A673 (cell line): Measurements from ENCODE around the gene TET3. TPM values are rescaled to one million over a fixed set of nuclear protein-coding genes. Genes with fewer than 3 reads are reported as not detected.

Experiments used
- BruUV-seq: library from RNA; stranded (reverse); fragments of 400-500 nt; replicated peaks from 2 replicates; lab custom pipeline; 2021; lab: Mats Ljungman, UMichigan
- CTCF ChIA-PET: fragments of 300-600 bp; sonication (Branson Sonifier 250); formaldehyde crosslinking; loops from one replicate; lab custom pipeline; 2022; ENCODE audit warnings: antibody characterized with exemption; lab: Charles Lee
- POLR2A ChIA-PET: fragments of 300-600 bp; sonication (Branson Sonifier 250); formaldehyde crosslinking; loops from one replicate; lab custom pipeline; 2022; ENCODE audit warnings: antibody characterized with exemption; ENCODE audit not compliant: low non-redundant PET; lab: Charles Lee
- DNase-seq: peaks from one replicate; pipeline ENCODE4 v3.0.0-alpha.2; 2015; ENCODE audit warnings: low spot score
- H3K27ac ChIP-seq: fragments of 200-600 bp; sonication (generic); 2 replicates; pipeline ENCODE4 v1.5.1; 2016; ENCODE audit warnings: mixed run types, low read depth, mild to moderate bottlenecking, mixed read lengths, antibody characterized with exemption, low read length; ENCODE audit not compliant: poor library complexity, severe bottlenecking
- H3K27me3 ChIP-seq: fragments of 200-600 bp; sonication (generic); replicated peaks from 2 replicates; pipeline ENCODE4 v1.6.1; 2017; ENCODE audit warnings: mixed run types, low read depth, mild to moderate bottlenecking, mixed read lengths, antibody characterized with exemption, low read length; ENCODE audit not compliant: insufficient read depth, poor library complexity
- H3K36me3 ChIP-seq: fragments of 200-600 bp; sonication (generic); 2 replicates; pipeline ENCODE4 v1.6.1; 2016; ENCODE audit warnings: mixed run types, mild to moderate bottlenecking, mixed read lengths, antibody characterized with exemption, low read length; ENCODE audit not compliant: insufficient read depth, poor library complexity, severe bottlenecking
- H3K4me1 ChIP-seq: fragments of 200-600 bp; sonication (generic); 2 replicates; pipeline ENCODE4 v1.6.1; 2017; ENCODE audit warnings: mixed run types, mild to moderate bottlenecking, mixed read lengths, antibody characterized with exemption, low read length; ENCODE audit not compliant: insufficient read depth, poor library complexity, severe bottlenecking
- H3K4me3 ChIP-seq: fragments of 200-600 bp; sonication (generic); 2 replicates; pipeline ENCODE4 v1.5.1; 2016; ENCODE audit warnings: low read depth, mixed run types, mild to moderate bottlenecking, mixed read lengths, low read length; ENCODE audit not compliant: poor library complexity, severe bottlenecking
- H3K9me3 ChIP-seq: fragments of 200-600 bp; sonication (generic); 2 replicates; pipeline ENCODE4 v1.6.1; 2016; ENCODE audit warnings: mixed run types, low read depth, mild to moderate bottlenecking, mixed read lengths, antibody characterized with exemption, low read length; ENCODE audit not compliant: poor library complexity, severe bottlenecking
- CTCF ChIP-seq: fragments of 300-800, 200-600 bp; sonication (generic); conservative IDR thresholded peaks from 2 replicates; pipeline ENCODE4 v1.5.1; 2017; ENCODE audit warnings: low read depth, mild to moderate bottlenecking, antibody characterized with exemption, low read length, moderate library complexity, mixed read lengths
- EZH2 ChIP-seq: fragments of 200-600 bp; sonication (generic); IDR thresholded peaks from 2 replicates; pipeline ENCODE4 v1.6.1; 2017; ENCODE audit warnings: borderline replicate concordance, low read depth, mild to moderate bottlenecking, mixed read lengths, antibody characterized with exemption, low read length; ENCODE audit not compliant: poor library complexity, severe bottlenecking
- intact Hi-C: fragments of 100-400 bp; cut with micrococcal nuclease; formaldehyde crosslinking; loops from one replicate; pipeline ENCODE4 v1.10.0; 2022; ENCODE audit not compliant: unreplicated experiment
- total RNA-seq: library from RNA; stranded (reverse); gene quantifications from 2 replicates; pipeline ENCODE4 v1.2.3, GENCODE V29; 2021

TET3 gene
- total RNA-seq, 1 experiment from 2014 or later = 26.3 TPM

GRCh38 chr2:73942664-73943063, 42.0 kb upstream of the TET3 start:
- ChIA-PET CTCF (no interaction called here), POLR2A (no interaction called here)
- Histone ChIP-seq H3K36me3 (peaks cover 37% of the 10 kb centered on the region), H3K4me1 (no peaks in the 10 kb centered on the region), H3K27me3 (no peaks in the 10 kb centered on the region), H3K9me3 (no peaks in the 10 kb centered on the region), H3K4me3 (no peak overlapping the region), H3K27ac (no peak overlapping the region)
- no peak for DNase-seq
- no TSS peak for BruUV-seq
- TF ChIP-seq EZH2 (no peak), CTCF (no peak)
- intact Hi-C loops = no loop called here

- no TSS peak for BruUV-seq
- Histone ChIP-seq H3K36me3 (peaks cover 48% of the 10 kb centered on the region), H3K27me3 (no peaks in the 10 kb centered on the region), H3K4me1 (no peaks in the 10 kb centered on the region), H3K9me3 (no peaks in the 10 kb centered on the region), H3K4me3 (no peak overlapping the region), H3K27ac (no peak overlapping the region)
- TF ChIP-seq CTCF (no peak), EZH2 (no peak)
- ChIA-PET CTCF (no interaction called here), POLR2A (no interaction called here)
- no peak for DNase-seq
- intact Hi-C loops = no loop called here
These were observed 40.0 kb upstream of the TET3 start for GRCh38 chr2:73944714-73945113.

- CTCF ChIA-PET = no interaction called here
- Histone ChIP-seq H3K27ac (no peak overlapping the region), H3K4me1 (no peaks in the 10 kb centered on the region), H3K36me3 (peaks cover 61% of the 10 kb centered on the region), H3K4me3 (no peak overlapping the region), H3K9me3 (no peaks in the 10 kb centered on the region), H3K27me3 (no peaks in the 10 kb centered on the region)
- TF ChIP-seq CTCF = no peak
- no peak for TF ChIP-seq EZH2
- intact Hi-C loops = no loop called here
- POLR2A ChIA-PET = interaction anchor here (0.7 kb wide), 1 partner anchor 17 kb away, joined by 3 read pairs; no protein-coding TSS in a partner anchor
- no TSS peak for BruUV-seq
- DNase-seq = no peak
These were observed 38.5 kb upstream of the TET3 start for GRCh38 chr2:73946215-73946614.
